Kidney tubule cell (primary cell): Measurements from ENCODE around the gene FBN1.

Source experiments
- DNase-seq: peaks from one replicate; pipeline ENCODE4 v3.0.0-alpha.2; 2018; ENCODE audit warnings: low spot score

FBN1 gene

DNA sequence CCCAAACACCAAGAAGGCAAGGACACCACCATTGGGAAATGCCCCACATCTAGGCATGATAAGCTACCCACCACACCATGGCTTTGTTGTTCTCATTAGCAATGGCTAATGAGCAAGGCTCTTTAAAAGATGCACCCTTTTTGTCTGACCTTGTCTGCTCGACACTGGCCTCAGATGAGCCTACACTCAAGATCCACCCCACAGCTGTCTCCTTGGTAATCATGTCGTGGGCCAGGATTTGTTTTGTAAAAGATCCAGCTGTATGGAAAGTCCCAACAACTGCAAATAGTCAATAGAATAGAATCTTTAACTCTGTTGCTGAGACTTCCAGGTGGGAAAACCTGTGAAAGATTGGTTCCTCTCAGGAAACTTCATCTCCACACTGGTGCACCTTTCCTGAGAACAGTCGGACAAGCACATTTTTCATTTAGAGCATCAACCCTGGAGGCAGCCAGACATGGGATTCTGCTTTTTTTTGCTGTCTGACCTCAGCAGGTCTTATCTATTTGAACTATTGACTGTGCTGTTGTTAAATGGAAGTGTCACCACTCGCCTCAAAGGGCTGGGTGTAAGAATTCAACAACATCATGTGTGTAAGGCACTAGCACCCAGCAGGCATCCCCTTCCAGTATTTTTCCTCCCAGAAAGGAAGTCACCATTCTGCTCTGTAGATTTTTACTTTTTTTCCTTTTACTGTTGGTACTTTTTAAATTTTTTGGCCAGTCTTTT is 278.8 kb downstream of the FBN1 start:
- DNase-seq = no peak

GRCh38 chr15:48365575-48365974 is 279.9 kb downstream of the FBN1 start:
- no peak for DNase-seq

DNA sequence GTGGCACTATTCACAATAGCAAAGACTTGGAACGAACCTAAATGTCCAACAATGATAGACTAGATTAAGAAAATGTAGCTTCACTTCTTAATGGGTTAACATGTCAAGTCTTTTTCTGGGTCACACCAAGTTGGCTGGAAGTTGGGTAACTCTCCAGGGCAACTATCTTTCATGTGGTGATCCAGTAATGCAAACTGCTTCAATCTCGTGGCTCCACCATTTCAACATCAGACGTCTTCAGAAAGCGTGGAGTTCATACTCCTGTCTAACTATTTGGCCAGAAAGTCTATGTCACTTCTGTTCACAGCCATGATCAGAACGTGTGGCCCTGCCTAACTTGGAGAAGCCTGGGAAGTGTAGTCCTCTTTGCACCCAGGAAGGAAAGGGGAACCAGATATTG is 282.0 kb downstream of the FBN1 start:
- DNase-seq = no peak

DNA sequence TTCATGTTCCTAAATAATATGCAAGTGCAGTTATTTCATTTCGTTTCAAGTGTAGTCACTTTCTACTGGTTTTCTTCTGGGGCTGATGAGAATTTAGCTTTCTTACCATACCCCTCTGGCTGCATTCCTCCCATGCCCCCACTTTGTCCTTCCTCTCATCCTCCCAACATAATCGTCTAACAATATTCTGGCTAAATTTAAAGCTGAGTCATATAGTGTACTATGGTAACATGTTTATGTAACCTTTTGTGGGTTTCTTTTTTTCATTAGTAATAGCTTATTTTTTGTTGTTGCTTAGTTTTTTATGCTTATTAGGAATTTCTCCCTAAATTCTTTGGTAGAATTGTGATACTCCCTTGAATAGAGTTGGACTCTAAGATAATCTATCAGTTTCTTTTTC is 283.8 kb downstream of the FBN1 start:
- no peak for DNase-seq

DNA sequence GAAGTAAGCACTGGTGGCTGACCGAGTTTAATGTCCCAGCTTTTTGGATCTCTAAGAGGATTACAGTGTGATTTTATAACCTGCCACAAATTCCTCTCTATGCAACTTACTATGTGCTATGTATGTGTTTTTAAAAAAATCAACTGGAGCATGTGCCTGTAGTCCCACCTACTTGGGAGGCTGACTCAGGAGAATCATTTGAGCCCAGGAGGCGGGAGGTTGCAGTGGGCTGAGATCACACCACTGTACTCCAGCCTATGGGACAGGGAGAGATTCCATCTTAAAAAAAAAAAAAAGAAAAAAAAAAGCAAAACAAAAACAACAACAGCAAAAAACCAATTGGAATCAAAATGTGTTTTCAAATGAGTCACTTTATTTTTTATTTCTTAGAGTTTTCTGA is 284.7 kb downstream of the FBN1 start:
- peak; percentile 41 for DNase-seq
